Upper lobe of left lung (tissue), 4 donors: Measurements from ENCODE around the gene WNT3.

Experiments
- EP300 ChIP-seq, 4 donors: sonication (generic); formaldehyde crosslinking; IDR thresholded peaks; one replicate each; pipeline ENCODE4 v1.5.1; 2017; ENCODE audit warnings: antibody characterized with exemption in 4 of 4, control low read depth in 2 of 4
- POLR2A ChIP-seq, 4 donors: fragments of 450-650 bp; IDR thresholded peaks; one replicate each; pipeline ENCODE4 v1.5.1; 2016 to 2017; ENCODE audit warnings: antibody characterized with exemption in 4 of 4, mild to moderate bottlenecking in 2 of 4
- POLR2AphosphoS5 ChIP-seq, 2 donors: sonication (generic); formaldehyde crosslinking; IDR thresholded peaks; one replicate each; pipeline ENCODE4 v1.5.1; 2017; ENCODE audit warnings: antibody characterized with exemption in 2 of 2
- TF ChIP-seq, protein P1 (sequence below), 6 experiments: fragments of 450-650 bp in 4 of 6; fragments of 200-600 bp in 2 of 6; sonication (generic) in 2 of 6; IDR thresholded peaks; one replicate each; pipeline ENCODE4 v1.5.1; 2016 to 2019; ENCODE audit warnings: antibody characterized with exemption in 6 of 6

DNA sequence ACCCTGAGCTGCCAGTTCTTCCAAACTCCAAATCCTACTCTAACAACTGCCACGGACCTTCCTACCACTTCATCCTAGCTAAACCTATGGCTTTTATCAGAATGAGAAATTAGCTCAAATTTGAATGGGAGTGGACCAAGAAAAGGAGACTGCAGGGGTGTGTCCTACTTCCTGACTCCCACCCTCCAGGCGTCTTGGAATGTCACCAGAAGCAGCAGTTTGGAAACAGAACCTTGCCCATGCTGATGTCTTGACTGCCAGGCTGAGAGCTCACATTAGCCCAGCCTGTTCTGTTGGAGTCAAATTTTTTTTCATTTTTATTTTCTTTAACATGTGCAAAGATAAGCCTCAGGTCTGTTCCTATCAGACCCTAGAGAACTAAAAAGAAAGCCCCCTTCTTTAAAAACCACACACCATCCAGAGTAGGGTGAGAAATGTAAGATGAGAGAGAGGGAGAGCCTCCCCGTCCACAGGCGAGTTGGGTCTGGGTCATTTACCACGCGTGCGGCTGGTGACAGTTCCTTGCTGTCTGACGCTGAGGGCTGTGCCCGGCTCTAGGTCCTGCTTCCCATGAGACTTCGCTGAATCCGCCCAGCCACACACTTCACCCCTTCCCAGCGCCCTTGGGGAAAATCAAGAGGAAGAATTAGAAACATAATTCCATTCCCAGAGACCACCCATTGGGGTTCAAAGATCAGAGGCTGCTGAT is 54.3 kb downstream of the WNT3 start:
- TF ChIP-seq, protein P1, sequence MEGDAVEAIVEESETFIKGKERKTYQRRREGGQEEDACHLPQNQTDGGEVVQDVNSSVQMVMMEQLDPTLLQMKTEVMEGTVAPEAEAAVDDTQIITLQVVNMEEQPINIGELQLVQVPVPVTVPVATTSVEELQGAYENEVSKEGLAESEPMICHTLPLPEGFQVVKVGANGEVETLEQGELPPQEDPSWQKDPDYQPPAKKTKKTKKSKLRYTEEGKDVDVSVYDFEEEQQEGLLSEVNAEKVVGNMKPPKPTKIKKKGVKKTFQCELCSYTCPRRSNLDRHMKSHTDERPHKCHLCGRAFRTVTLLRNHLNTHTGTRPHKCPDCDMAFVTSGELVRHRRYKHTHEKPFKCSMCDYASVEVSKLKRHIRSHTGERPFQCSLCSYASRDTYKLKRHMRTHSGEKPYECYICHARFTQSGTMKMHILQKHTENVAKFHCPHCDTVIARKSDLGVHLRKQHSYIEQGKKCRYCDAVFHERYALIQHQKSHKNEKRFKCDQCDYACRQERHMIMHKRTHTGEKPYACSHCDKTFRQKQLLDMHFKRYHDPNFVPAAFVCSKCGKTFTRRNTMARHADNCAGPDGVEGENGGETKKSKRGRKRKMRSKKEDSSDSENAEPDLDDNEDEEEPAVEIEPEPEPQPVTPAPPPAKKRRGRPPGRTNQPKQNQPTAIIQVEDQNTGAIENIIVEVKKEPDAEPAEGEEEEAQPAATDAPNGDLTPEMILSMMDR (IDR thresholded peaks at IDR 0.05), result no peak
- TF ChIP-seq POLR2A (IDR thresholded peaks at IDR 0.05) (no peak), POLR2AphosphoS5 (IDR thresholded peaks at IDR 0.05) (no peak), EP300 (IDR thresholded peaks at IDR 0.05) (no peak)
